Heart left ventricle (tissue), 16 donors: Measurements from ENCODE around the gene ATXN7L1. TPM values are rescaled to one million over a fixed set of nuclear protein-coding genes. Genes with fewer than 3 reads are reported as not detected.

Source experiments
- ATAC-seq, 4 donors: fragments of 200-7000 bp; cut with Tn5 transposase; one replicate each; pipeline ENCODE4 v1.9.1; 2020 to 2022; ENCODE audit warnings: moderate library complexity in 4 of 4, mild to moderate bottlenecking in 3 of 4, moderate number of reproducible peaks in 1 of 4
- DNase-seq, 5 donors: peaks; one replicate each; pipeline ENCODE4 v3.0.0-alpha.2; 2020
- H3K27ac ChIP-seq, 12 donors: fragments of 200-600 bp; sonication (generic) in 4 of 12; one replicate each; pipeline versions ENCODE4 v1.5.0 to v1.8.0; 2016 to 2022; ENCODE audit warnings: mild to moderate bottlenecking in 2 of 12
- H3K27me3 ChIP-seq, 9 donors: fragments of 200-600 bp; sonication (generic) in 2 of 9; one replicate each; pipeline versions ENCODE4 v1.5.1 to v1.8.0; 2016 to 2022; ENCODE audit warnings: mild to moderate bottlenecking in 3 of 9
- H3K36me3 ChIP-seq, 9 donors: fragments of 200-600 bp; sonication (generic) in 2 of 9; one replicate each; pipeline versions ENCODE4 v1.5.0 to v1.8.0; 2018 to 2022; ENCODE audit warnings: mild to moderate bottlenecking in 2 of 9
- H3K4me1 ChIP-seq, 12 donors: fragments of 200-600 bp; sonication (generic) in 4 of 12; one replicate each; pipeline versions ENCODE4 v1.5.0 to v1.8.0; 2016 to 2022; ENCODE audit warnings: mild to moderate bottlenecking in 3 of 12
- H3K4me3 ChIP-seq, 12 donors: fragments of 200-600 bp; sonication (generic) in 4 of 12; one replicate each; pipeline versions ENCODE4 v1.5.0 to v1.8.0; 2017 to 2022; ENCODE audit warnings: mild to moderate bottlenecking in 9 of 12, moderate library complexity in 4 of 12
- H3K9me3 ChIP-seq, 12 donors: fragments of 200-600 bp; sonication (generic) in 4 of 12; one replicate each; pipeline versions ENCODE4 v1.5.0 to v1.8.0; 2016 to 2022; ENCODE audit warnings: mild to moderate bottlenecking in 1 of 12
- POLR2A ChIP-seq, 2 donors: fragments of 450-650 bp; IDR thresholded peaks; one replicate each; pipeline ENCODE4 v1.6.1; 2017; ENCODE audit warnings: antibody characterized with exemption in 2 of 2, mild to moderate bottlenecking in 2 of 2, moderate library complexity in 2 of 2
- WGBS, 4 donors: extraction: QIAGEN DNeasy Blood & Tissue Kit in 2 of 4; methylation state at CpG; one replicate each; pipeline versions ENCODE4 v1.1.5 to v1.1.7; 2013 to 2018; 5-methylcytosine and 5-hydroxymethylcytosine counted together
- intact Hi-C, 10 donors: fragments of 100-400 bp; cut with DNase I; formaldehyde crosslinking; loops; one replicate each; pipeline versions ENCODE4 v1.11.1 to v1.14.2; 2022
- polyA plus RNA-seq, 2 donors: library from polyadenylated mRNA; stranded (reverse); fragments of 200-250 nt; gene quantifications; one replicate each; pipeline ENCODE4 v1.2.3, GENCODE V29; 2013
- total RNA-seq, 9 donors: library from RNA; depleted of rRNA in 2 of 9; stranded (reverse); fragments of >200 nt in 2 of 9; fragmentation: NEBNext Ultra II Directional in 3 of 9; extraction: Animal tissue kit (Norgen Biotek cat#: 25700) in 3 of 9; gene quantifications; one replicate each; pipeline versions ENCODE4 v1.1.0 to v1.2.4, GENCODE V29; 2016 to 2023
- TF ChIP-seq, protein P1 (sequence below), 12 donors: fragments of 200-600 bp; sonication (generic) in 4 of 12; IDR thresholded peaks; one replicate each; pipeline versions ENCODE4 v1.5.0 to v1.8.0; 2018 to 2022; ENCODE audit warnings: antibody characterized with exemption in 12 of 12, mild to moderate bottlenecking in 5 of 12
- donor health status: ischemic (EF 13 %, LVEDD 7.1; RV severe dilation, severe dysfunction).
- donor health status: healthy with polysubstance abuse.
- donor health status: DM: no; HTN: yes; CAD: no.
- donor health status: DM: no; HTN: no; CAD: no.
- donor health status: ischemic (EF 25% LVEDD 6.9; RV normal size, moderate dysfunction).
- donor health status: ischemic (EF 25% LVEDD 5.7; RV mildly dilated, moderate dysfunction).
- donor health status: healthy.
- donor health status: DM: yes; HTN: yes; CAD: no.
- donor health status: ischemic (EF 35%, LVEDD 5.7; RV mildly dilated, moderate dysfunction).
- donor health status: nonischemic (EF 11% LVEDD 7.7; RV severe dilation, severe dysfunction).
- donor health status: DM: yes; HTN: yes; CAD: no.
- donor health status: PGD.
- donor health status: ischemic (EF 29% LVEDD 5.4; RV normal size, mild dysfunction).
- donor health status: nonischemic (EF 23%, LVEDD 6.1; RV moderate dilation, normal function).

Gene ATXN7L1
- total and polyA plus RNA-seq, 11 donors = 2.0 to 10.6 (median 3.6) TPM

DNA sequence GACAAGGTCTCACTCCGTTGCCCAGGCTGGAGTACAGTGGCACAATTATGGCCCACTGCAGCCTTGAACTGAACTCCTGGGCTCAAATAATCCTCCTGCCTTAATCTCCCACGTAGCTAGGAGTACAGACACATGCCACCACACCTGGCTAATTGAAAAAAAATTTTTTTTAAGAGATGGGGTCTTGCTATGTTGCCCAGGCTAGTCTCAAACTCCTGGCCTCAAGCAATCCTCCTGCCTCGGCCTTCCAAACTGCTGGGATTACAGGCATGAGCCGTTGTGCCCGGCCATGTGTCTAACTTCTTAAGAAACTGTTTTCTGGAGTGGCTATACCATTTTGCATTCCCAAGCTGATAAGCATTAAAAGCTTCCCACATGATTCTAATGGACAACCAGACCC lies 285.6 kb downstream of the ATXN7L1 start:
- intact Hi-C loops = no loop called here
- Histone ChIP-seq H3K27ac (no peak overlapping the region), H3K36me3 (no peaks in the 10 kb centered on the region), H3K27me3 (no peaks in the 10 kb centered on the region), H3K4me3 (no peak overlapping the region), H3K4me1 (peaks cover 0 to 11% (median 0%) of the 10 kb centered on the region in 12 donors), H3K9me3 (no peaks in the 10 kb centered on the region)
- ATAC-seq (no peak), DNase-seq (no peak)
- 89 to 93% (median 92%) methylated on average over 5 of the region's 5 CpGs for WGBS, 4 donors
- TF ChIP-seq, protein P1, sequence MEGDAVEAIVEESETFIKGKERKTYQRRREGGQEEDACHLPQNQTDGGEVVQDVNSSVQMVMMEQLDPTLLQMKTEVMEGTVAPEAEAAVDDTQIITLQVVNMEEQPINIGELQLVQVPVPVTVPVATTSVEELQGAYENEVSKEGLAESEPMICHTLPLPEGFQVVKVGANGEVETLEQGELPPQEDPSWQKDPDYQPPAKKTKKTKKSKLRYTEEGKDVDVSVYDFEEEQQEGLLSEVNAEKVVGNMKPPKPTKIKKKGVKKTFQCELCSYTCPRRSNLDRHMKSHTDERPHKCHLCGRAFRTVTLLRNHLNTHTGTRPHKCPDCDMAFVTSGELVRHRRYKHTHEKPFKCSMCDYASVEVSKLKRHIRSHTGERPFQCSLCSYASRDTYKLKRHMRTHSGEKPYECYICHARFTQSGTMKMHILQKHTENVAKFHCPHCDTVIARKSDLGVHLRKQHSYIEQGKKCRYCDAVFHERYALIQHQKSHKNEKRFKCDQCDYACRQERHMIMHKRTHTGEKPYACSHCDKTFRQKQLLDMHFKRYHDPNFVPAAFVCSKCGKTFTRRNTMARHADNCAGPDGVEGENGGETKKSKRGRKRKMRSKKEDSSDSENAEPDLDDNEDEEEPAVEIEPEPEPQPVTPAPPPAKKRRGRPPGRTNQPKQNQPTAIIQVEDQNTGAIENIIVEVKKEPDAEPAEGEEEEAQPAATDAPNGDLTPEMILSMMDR (IDR thresholded peaks at IDR 0.05) = no peak
- TF ChIP-seq POLR2A (IDR thresholded peaks at IDR 0.05) = no peak

DNA sequence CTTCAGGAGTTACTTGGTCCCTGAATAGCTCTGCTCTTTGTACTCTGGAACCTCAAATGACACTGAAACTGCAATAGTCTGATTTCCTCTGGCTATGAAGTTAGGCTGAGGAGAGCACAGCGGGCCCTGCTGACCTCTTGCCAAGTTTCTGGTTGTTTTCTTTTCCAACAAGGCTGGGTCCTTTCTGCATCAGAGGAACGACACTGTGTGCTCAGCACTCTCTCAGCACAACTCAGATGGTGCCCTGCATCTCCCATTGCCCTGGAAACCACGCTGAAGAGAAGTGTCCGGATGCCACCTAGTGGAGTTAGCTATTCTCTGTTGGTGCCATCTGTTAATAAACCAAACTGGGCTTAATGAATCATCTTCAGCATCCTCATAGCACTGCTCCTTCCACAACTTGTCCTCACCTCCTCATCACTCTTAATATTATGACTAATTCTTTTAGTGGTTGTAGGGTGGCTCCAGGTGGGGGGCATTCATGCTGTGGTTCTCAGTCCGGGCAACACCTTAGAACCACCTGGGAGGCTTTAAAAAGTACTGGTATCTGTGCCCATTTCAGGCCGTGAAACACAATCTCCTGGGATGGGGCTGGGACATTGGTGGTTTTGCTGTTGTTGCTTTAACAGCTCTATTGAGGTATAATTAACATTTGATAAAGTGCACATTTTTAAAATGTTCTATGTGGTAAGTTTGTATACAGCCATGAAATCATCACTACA lies 286.9 kb downstream of the ATXN7L1 start:
- H3K27ac ChIP-seq = no peak overlapping the region
- intact Hi-C loops = no loop called here
- peaks cover 0 to 11% (median 0%) of the 10 kb centered on the region in 12 donors for H3K4me1 ChIP-seq
- H3K36me3 ChIP-seq = no peaks in the 10 kb centered on the region
- peaks cover 0 to 3% (median 0%) of the 10 kb centered on the region in 12 donors for H3K9me3 ChIP-seq
- no peaks in the 10 kb centered on the region for H3K27me3 ChIP-seq
- TF ChIP-seq, protein P1 (IDR thresholded peaks at IDR 0.05) = peak; percentile 28 to 57 (median 41)
- no peak for TF ChIP-seq POLR2A (IDR thresholded peaks at IDR 0.05)
- WGBS, 4 donors = 31 to 39% (median 37%) methylated on average over 6 of the region's 6 CpGs
- H3K4me3 ChIP-seq = no peak overlapping the region
- DNase-seq = peak in 4 of 5 donors; percentile 15 to 43 (median 32)
- peak; percentile 52 to 88 (median 83) for ATAC-seq

DNA sequence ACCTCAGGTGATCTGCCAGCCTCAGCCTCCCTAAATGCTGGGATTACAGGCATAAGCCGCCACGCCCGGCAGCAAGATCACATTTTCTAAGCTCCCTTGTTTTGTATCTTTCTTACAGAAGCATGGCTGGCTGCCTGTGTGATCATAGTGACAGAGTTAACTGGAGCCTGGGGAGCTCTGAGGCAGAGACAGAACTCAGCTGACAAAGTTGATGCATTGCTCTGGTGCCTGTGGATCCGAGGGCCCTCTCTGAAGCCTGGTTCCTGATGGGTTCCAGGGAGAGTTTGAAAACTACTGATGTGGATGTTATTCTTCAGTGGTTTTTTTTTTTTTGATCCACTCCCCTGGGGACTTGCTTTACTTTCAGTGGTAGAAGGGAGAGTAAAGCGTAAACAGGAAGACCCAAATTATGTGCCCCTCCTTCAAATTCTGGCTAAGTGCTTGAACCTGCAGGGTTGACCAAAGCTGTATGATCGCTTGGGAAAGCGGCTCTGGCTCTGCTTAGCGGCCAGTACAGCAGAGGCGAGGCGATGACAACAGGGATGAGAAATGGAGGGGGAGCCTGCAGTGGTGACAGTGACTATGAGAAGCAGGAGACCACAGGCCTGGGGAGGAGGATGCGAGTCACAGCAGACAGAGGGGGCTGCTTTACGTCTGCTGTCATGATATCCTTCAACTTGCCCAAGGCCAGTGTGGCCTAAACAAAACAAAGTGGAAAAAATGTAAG lies 288.3 kb downstream of the ATXN7L1 start:
- Histone ChIP-seq H3K27me3 (no peaks in the 10 kb centered on the region), H3K4me3 (no peak overlapping the region), H3K27ac (no peak overlapping the region), H3K9me3 (peaks cover 0 to 14% (median 0%) of the 10 kb centered on the region in 12 donors), H3K36me3 (no peaks in the 10 kb centered on the region), H3K4me1 (peaks cover 0 to 11% (median 0%) of the 10 kb centered on the region in 12 donors)
- intact Hi-C loops = no loop called here
- no peak for ATAC-seq
- DNase-seq = no peak
- TF ChIP-seq, protein P1 (IDR thresholded peaks at IDR 0.05) = no peak
- no peak for TF ChIP-seq POLR2A (IDR thresholded peaks at IDR 0.05)
- 68 to 76% (median 70%) methylated on average over 12 of the region's 12 CpGs for WGBS, 4 donors

DNA sequence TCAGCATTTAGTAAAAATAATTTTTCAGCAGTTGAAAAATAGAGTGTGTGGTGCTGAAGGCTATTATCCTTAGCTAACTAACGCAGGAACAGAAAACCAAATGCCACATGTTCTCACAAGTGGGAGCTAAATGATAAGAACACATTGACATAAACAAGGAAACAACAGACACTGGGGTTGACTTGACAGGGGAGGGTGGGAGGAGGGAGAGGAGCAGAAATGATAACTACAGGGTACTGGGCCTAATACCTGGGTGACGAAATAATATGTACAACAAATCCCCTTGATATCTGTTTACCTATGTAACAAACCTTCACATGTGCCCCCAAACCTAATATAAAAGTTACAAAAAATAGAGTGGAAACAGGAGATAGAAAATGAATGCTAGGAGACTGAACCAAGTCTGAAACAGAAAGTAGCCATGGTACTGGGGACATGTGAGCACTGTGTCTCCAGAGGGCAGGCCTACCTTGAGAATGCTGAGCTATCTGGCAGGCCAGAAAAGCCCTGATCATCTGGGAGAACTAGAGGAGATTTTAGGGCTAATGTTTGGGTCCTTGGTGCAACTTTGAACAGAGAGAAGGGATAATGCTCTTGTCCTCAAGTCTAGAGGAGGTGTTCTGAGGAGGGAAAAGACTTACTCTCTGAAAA lies 290.4 kb downstream of the ATXN7L1 start:
- TF ChIP-seq, protein P1 (IDR thresholded peaks at IDR 0.05) = no peak
- TF ChIP-seq POLR2A (IDR thresholded peaks at IDR 0.05) = no peak
- H3K36me3 ChIP-seq = no peaks in the 10 kb centered on the region
- H3K4me3 ChIP-seq = no peak overlapping the region
- peaks cover 0 to 14% (median 0%) of the 10 kb centered on the region in 12 donors for H3K9me3 ChIP-seq
- H3K27me3 ChIP-seq = peaks cover 0 to 7% (median 0%) of the 10 kb centered on the region in 9 donors
- no peak for DNase-seq
- WGBS, 4 donors = 66 to 75% (median 69%) methylated on average over 2 of the region's 2 CpGs
- peak in 2 of 4 donors; percentile 29 to 47 for ATAC-seq
- intact Hi-C loops = no loop called here
- peaks cover 0 to 16% (median 5%) of the 10 kb centered on the region in 12 donors for H3K4me1 ChIP-seq
- no peak overlapping the region for H3K27ac ChIP-seq
